HG02571 (cell line): ENCODE data around the gene IL27RA.
A peak's percentile ranks its signal among the peaks of the same experiment; 100 is the strongest.
"Not testable (repeated sequence)": the region's sequence is repeated elsewhere in the genome, so short reads cannot be mapped to it uniquely, and the experiment has no call there.

Experiments used
- ATAC-seq: cut with Tn5 transposase; IDR thresholded peaks from one replicate; pipeline ENCODE4 v1.9.1; 2021; ENCODE audit warnings: mild to moderate bottlenecking, moderate library complexity; ENCODE audit not compliant: unreplicated experiment

The IL27RA gene

GRCh38 chr19:13998426-13998825, 33.1 kb upstream of the IL27RA start:
- no peak for ATAC-seq

GRCh38 chr19:13999085-13999484, 32.5 kb upstream of the IL27RA start:
- no peak for ATAC-seq

DNA sequence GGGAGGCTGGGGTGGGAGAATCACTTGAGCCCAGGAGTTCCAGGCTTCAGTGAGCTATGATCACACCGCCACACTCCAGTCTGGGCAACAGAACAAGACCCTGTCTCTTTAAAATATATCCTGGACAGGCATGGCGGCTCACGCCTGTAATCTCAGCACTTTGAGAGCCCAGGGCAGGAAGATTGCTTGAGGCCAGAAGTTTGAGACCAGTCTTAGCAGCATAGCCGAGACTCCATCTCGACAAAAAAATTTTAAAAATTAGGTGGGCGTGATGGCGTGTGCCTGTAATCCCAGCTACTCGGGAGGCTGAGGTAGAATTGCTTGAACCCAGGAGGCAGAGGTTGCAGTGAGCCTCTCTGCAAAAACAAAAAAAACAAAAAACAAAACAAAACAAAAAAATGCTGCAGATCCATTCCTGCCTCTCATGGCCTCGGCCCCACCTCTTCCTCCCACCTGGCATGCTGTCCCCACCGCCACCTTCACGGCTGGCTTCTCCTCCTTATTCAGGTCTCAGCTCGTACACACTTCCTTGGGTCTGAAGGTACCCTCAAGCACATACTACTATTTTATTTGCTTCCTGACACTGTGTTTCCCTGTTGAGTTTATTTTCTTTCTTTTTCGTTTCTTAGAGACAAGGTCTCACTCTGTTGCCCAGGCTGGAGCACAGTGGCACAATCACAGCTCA, 30.7 kb upstream of the IL27RA start:
- no peak for ATAC-seq

DNA sequence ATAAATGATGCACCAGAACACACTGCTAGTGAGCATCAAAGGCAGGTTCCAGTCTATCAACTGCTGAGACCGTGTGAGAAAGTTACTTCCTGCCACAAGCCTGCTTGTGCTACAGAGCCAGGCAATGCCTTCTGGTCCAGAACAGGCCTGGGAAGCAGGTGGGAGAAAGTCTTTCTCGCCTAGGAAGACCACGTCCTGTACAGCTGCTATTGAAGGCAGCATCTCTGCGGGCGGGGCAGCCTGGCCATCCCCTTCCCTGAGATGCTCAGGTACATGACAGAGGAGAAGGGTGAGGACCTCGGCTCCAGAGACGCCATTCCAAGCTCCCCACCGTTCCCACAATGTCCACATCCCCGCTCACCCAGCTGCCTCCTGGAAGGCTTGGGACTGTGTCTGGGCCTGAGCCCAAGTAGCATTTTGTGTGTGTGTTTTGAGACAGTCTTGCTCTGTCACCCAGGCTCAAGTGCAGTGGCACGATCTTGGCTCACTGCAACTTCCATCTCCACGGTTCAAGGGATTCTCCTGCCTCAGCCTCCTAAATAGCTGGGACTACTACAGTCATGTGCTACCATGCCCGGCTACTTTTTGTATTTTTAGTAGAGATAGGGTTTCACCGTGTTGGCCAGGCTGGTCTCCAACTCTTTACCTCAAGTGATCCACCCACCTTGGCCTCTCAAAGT, 28.9 kb upstream of the IL27RA start:
- ATAC-seq: no peak

GRCh38 chr19:14003251-14004055, 28.1 kb upstream of the IL27RA start:
- no peak for ATAC-seq

- no peak for ATAC-seq
Observed at GRCh38 chr19:14004619-14005348, 26.8 kb upstream of the IL27RA start.

GRCh38 chr19:14005349-14006084, 26.0 kb upstream of the IL27RA start:
- peak; percentile 27 for ATAC-seq

DNA sequence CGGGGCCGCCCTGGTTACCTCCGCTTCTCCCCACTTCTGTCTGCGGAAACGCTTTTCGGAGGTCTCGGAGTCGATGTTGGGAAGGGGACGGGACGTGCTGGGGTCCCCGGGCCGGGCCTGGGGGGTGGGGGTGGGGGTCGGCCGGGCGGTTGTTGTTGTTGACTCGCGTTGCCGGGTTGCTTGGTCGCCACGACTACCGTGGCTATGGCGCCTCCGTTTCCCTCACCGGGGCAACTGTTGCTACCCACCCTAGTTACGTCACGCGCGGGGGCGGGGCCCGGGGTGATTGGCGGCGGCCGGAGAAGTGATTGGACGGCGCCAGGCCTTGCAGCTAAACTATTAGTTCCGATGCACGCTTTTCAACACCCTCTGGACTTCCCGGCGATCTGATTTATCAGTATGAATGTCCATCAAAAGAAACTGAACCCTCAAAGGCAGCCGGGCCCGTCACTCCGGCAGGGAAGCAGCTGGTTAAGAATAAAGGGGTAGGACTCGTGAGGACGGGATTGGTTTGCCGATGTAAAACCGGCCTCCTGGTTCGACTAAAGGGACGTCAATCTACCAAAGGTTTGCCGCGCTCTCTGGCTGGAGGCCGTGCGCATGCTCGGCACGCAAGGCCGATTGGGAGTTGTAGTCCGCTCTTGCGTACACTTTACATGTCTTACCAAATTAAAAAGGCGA, 25.3 kb upstream of the IL27RA start, which contains the start of gene RFX1:
RFX1 (minus strand) TSS at position 236 of the 681 bp plus-strand sequence. CDS start 12,477 bp downstream, outside the sequence.
- ATAC-seq: peak; percentile 72

DNA sequence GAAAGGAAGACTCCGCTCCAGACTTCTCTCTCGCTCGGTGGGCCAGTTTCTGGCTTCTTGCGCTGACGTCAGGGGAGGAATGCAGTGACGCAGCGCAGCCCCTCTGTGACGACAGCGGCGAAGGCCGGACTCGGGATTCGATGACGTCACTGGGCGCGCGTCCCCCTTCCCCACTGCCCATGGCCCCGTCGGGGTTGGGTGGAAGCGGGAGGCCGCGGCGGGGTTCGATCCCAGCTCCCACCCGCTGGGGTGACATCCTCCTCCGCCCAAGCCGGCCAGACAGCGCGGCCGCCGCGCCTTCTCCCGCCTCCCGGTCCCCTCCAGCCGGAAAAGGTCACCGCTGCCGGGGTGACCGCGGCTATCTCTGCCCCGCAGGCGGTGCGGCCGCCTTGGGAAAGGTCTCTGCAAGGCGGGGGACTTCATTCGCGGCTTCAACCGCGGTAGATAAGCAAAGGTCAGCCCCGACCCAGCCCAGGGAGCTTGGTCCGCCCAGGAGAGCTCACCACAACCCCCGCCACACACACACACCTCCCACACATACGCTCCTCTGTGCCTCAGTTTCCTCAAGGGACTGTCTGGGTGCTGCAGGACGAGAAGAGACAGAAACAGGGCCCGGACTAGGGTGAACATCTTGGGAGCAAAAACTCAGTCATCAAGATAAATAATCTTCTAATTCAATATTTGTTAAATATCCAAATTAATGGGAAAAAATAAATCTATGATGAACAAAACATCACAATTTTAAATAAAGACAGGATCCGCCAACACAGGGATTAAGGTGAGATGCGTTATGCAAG, 24.6 kb upstream of the IL27RA start:
- peak; percentile 32 for ATAC-seq

GRCh38 chr19:14012378-14012915, 19.1 kb upstream of the IL27RA start:
- ATAC-seq: no peak

DNA sequence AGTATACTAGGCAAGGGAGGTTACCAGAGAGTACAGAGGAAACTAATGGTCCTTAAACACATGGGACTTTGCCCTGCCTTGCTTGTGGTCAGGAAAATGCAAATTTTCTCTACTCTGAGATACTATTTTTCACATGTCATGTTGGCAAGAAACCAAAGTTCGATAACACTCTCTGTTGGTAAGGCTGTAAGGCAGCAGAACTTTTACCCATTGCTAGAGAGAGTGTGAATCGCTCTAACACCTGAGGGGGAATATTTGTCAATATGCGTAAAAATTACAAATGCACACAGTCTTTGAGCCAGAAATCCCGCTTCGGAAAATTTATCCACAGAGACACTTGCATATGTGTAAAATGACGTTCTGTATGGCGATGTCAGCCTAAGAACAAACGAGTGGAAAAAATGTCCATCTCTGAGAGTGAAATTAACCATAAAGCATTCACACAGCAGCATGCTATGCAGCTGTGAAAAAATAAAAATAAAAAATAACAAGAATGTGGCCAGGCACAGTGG, 16.0 kb upstream of the IL27RA start:
- peak; percentile 79 for ATAC-seq

DNA sequence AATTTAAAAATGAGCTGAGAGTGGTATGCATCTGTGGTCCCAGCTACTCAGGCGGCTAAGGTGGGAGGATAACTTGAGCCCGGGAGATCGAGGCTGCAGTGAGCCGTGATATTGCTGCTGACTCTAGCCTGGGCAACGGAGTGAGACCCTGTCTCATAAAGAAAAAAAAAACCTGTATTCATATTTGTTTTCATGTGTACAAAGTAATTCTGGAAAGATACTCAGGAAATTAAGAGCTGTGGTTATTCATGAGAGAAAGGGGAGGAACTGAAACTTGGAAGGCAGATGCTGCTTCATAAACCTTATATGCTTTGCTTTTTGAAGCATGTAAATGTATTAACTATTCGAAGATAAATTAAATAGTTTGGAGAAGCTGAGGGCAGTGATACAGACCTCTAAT, 12.5 kb upstream of the IL27RA start:
- ATAC-seq: no peak

GRCh38 chr19:14019739-14020138, 11.8 kb upstream of the IL27RA start:
- ATAC-seq: not testable (repeated sequence)

- ATAC-seq: no peak
Observed at GRCh38 chr19:14021474-14021873, 10.1 kb upstream of the IL27RA start.

DNA sequence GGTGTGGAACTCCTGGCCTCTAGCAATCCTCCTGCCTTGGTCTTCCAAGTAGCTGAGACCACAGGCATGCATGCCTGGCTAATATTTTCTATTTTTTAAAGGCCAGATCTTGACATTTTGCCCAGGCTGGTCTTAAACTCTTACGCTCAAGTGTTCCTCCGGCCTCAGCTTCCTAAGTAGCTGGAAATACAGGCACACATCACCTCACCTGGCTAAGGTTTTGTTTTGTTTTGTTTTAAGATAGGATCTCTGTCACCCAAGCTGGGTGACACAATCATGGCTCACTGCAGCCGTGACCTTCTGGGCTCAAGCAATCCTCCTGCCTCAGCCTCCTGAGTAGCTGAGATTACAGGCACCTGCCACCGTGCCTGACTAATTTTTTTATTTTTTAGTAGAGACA, 9.1 kb upstream of the IL27RA start:
- ATAC-seq: no peak

GRCh38 chr19:14023404-14024235, 7.9 kb upstream of the IL27RA start:
- ATAC-seq: no peak

DNA sequence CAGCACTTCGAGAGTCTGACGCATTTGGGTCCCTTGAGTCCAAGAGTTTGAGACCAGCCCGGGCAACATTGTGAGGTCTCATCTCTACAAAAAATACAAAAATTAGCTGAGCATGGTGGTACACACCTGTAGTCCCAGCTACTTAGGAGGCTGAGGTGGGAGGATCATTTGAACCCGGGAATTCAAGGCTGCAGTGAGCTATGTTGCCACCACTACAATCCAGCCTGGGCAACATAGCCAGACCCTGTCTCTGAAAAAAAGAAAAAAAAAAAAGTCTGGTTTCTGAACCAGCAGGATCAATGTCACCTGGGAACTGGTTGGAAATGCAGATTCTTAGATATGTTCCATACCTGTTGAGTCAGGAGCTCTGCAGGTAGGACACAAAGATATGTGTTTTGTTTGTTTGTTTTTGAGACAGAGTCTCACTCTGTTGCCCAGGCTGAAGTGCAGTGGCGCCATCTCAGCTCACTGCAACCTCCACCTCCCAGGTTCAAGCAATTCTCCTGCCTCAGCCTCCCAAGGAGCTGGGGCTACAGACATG, 4.8 kb upstream of the IL27RA start:
- ATAC-seq: not testable (repeated sequence)
